H1 (cell line): ENCODE data around the gene AGBL5. TPM values are rescaled to one million over a fixed set of nuclear protein-coding genes. Genes with fewer than 3 reads are reported as not detected.

Experiments used
- CTCF ChIA-PET: fragments of 300-600 bp; sonication (Branson Sonifier 250); formaldehyde crosslinking; loops from one replicate; lab custom pipeline; 2021; ENCODE audit not compliant: partially characterized antibody; lab: Charles Lee
- POLR2A ChIA-PET: fragments of 300-600 bp; sonication (Branson Sonifier 250); formaldehyde crosslinking; loops from one replicate; lab custom pipeline; 2021; ENCODE audit warnings: inconsistent platforms; ENCODE audit not compliant: partially characterized antibody; lab: Charles Lee
- DNase-seq, 2 experiments: peaks; one replicate each; pipeline versions ENCODE4 v3.0.0 to v3.0.0-alpha.2; 2010 to 2022; ENCODE audit warnings: low spot score in 2 of 2, low read depth in 1 of 2, mixed read lengths in 1 of 2
- FAIRE-seq: peaks from 2 replicates; lab custom pipeline; 2011; peaks lifted over from hg19 to GRCh38; lab: Jason Lieb, UNC
- H2AFZ ChIP-seq: 2 replicates; pipeline ENCODE4 v1.8.1; 2012; ENCODE audit warnings: low read length, inconsistent platforms
- H2AK5ac ChIP-seq: 2 replicates; pipeline ENCODE4 v1.6.1; 2013; ENCODE audit warnings: low read depth, low read length
- H2BK120ac ChIP-seq: replicated peaks from 2 replicates; pipeline ENCODE3; 2013; ENCODE audit warnings: low read depth, low read length, inconsistent platforms
- H2BK12ac ChIP-seq: 2 replicates; pipeline ENCODE4 v1.6.1; 2013; ENCODE audit warnings: low read depth, low read length
- H2BK15ac ChIP-seq: 2 replicates; pipeline ENCODE4 v1.6.1; 2013; ENCODE audit warnings: low read length
- H2BK20ac ChIP-seq: 2 replicates; pipeline ENCODE4 v1.6.1; 2013; ENCODE audit warnings: low read length
- H2BK5ac ChIP-seq: 2 replicates; pipeline ENCODE4 v1.6.1; 2013; ENCODE audit warnings: low read depth, low read length
- H3K14ac ChIP-seq: 2 replicates; pipeline ENCODE4 v1.6.1; 2013; ENCODE audit warnings: inconsistent platforms; ENCODE audit not compliant: insufficient read length
- H3K18ac ChIP-seq: 2 replicates; pipeline ENCODE4 v1.6.1; 2013; ENCODE audit warnings: low read length; ENCODE audit errors: extremely low read depth
- H3K23ac ChIP-seq: 2 replicates; pipeline ENCODE4 v1.6.1; 2013; ENCODE audit warnings: inconsistent platforms; ENCODE audit not compliant: insufficient read length
- H3K23me2 ChIP-seq: 2 replicates; pipeline ENCODE4 v1.6.1; 2013; ENCODE audit warnings: low read depth, low read length
- H3K27ac ChIP-seq: 2 replicates; pipeline ENCODE4 v1.6.1; 2011; ENCODE audit warnings: low read depth, low read length, inconsistent platforms
- H3K27me3 ChIP-seq, 4 experiments: replicated peaks in 1 of 4; 1 replicate in 1 of 4; 2 replicates in 3 of 4; pipeline versions ENCODE4 v1.6.1 to v1.8.1; 2011 to 2013; ENCODE audit warnings: low read length in 3 of 4, mild to moderate bottlenecking in 3 of 4, inconsistent platforms in 2 of 4, mixed read lengths in 2 of 4, moderate library complexity in 1 of 4; ENCODE audit not compliant: control insufficient read depth in 3 of 4, insufficient read depth in 3 of 4; ENCODE audit errors: extremely low read depth in 1 of 4
- H3K36me3 ChIP-seq, 4 experiments: 2 replicates each; pipeline versions ENCODE4 v1.6.1 to v1.8.1; 2011 to 2013; ENCODE audit warnings: mild to moderate bottlenecking in 4 of 4, low read length in 3 of 4, moderate library complexity in 2 of 4, control low read depth in 1 of 4, inconsistent platforms in 1 of 4; ENCODE audit not compliant: insufficient read depth in 4 of 4, control insufficient read depth in 2 of 4
- H3K4ac ChIP-seq: replicated peaks from 2 replicates; pipeline ENCODE3; 2013; ENCODE audit warnings: low read length, low read depth, mixed read lengths, inconsistent platforms; ENCODE audit not compliant: insufficient read length
- H3K4me1 ChIP-seq, 4 experiments: replicated peaks in 1 of 4; 1 replicate in 1 of 4; 2 replicates in 3 of 4; pipeline versions ENCODE4 v1.6.1 to v1.8.1; 2011 to 2013; ENCODE audit warnings: low read length in 3 of 4, inconsistent platforms in 2 of 4, mixed read lengths in 1 of 4; ENCODE audit not compliant: insufficient read depth in 4 of 4, control insufficient read depth in 3 of 4
- H3K4me2 ChIP-seq, 2 experiments: 2 replicates each; pipeline versions ENCODE4 v1.6.1 to v1.8.1; 2011 to 2013; ENCODE audit warnings: low read depth in 2 of 2, low read length in 2 of 2, control low read depth in 1 of 2, inconsistent platforms in 1 of 2, mild to moderate bottlenecking in 1 of 2; ENCODE audit not compliant: insufficient read depth in 1 of 2
- H3K4me3 ChIP-seq, 4 experiments: fragments of 200-600, 300-600 bp in 1 of 4; sonication (generic), shearing (Covaris generic), sonication (Bioruptor Twin) in 1 of 4; 2 replicates each; pipeline versions ENCODE4 v1.5.1 to v1.8.1; 2011 to 2016; ENCODE audit warnings: low read length in 4 of 4, low read depth in 3 of 4, control low read depth in 2 of 4, inconsistent platforms in 2 of 4, mild to moderate bottlenecking in 2 of 4, mixed read lengths in 1 of 4, moderate library complexity in 1 of 4; ENCODE audit not compliant: insufficient read depth in 2 of 4; ENCODE audit errors: extremely low read depth in 1 of 4
- H3K56ac ChIP-seq: replicated peaks from 2 replicates; pipeline ENCODE3; 2013; ENCODE audit warnings: low read depth, mild to moderate bottlenecking, mixed read lengths, low read length, inconsistent platforms; ENCODE audit not compliant: insufficient read length
- H3K79me1 ChIP-seq: 2 replicates; pipeline ENCODE4 v1.6.1; 2013; ENCODE audit warnings: low read depth, low read length, control low read depth
- H3K79me2 ChIP-seq, 2 experiments: 2 replicates each; pipeline versions ENCODE4 v1.6.1 to v1.8.1; 2012 to 2013; ENCODE audit warnings: low read length in 2 of 2, mild to moderate bottlenecking in 2 of 2, inconsistent platforms in 1 of 2; ENCODE audit not compliant: insufficient read depth in 2 of 2, control insufficient read depth in 1 of 2
- H3K9ac ChIP-seq, 4 experiments: replicated peaks in 1 of 4; 1 replicate in 1 of 4; 2 replicates in 3 of 4; pipeline versions ENCODE4 v1.6.1 to v1.8.1; 2011 to 2013; ENCODE audit warnings: low read depth in 3 of 4, low read length in 3 of 4, control low read depth in 2 of 4, mild to moderate bottlenecking in 2 of 4, moderate library complexity in 2 of 4, inconsistent platforms in 1 of 4; ENCODE audit errors: extremely low read depth in 1 of 4
- H3K9me3 ChIP-seq, 2 experiments: 2 replicates each; pipeline versions ENCODE4 v1.6.1 to v1.8.1; 2012 to 2013; ENCODE audit warnings: mild to moderate bottlenecking in 2 of 2, moderate library complexity in 2 of 2, control low read depth in 1 of 2, inconsistent platforms in 1 of 2, low read depth in 1 of 2, low read length in 1 of 2, mixed read lengths in 1 of 2; ENCODE audit not compliant: insufficient read depth in 2 of 2
- H4K20me1 ChIP-seq, 2 experiments: replicated peaks in 1 of 2; 2 replicates each; pipeline versions ENCODE3 to v1.8.1; 2011 to 2013; ENCODE audit warnings: inconsistent platforms in 2 of 2, low read length in 2 of 2, mild to moderate bottlenecking in 1 of 2; ENCODE audit not compliant: insufficient read depth in 2 of 2, control insufficient read depth in 1 of 2
- H4K5ac ChIP-seq: 2 replicates; pipeline ENCODE4 v1.6.1; 2013; ENCODE audit warnings: low read length, low read depth, mixed read lengths, inconsistent platforms; ENCODE audit not compliant: insufficient read length
- H4K8ac ChIP-seq: 2 replicates; pipeline ENCODE4 v1.8.0; 2013; ENCODE audit warnings: mild to moderate bottlenecking, moderate library complexity, low read length, inconsistent platforms; ENCODE audit not compliant: insufficient read depth; ENCODE audit errors: extremely low read depth
- H4K91ac ChIP-seq: replicated peaks from 2 replicates; pipeline ENCODE3; 2013; ENCODE audit warnings: low read length, mixed read lengths, inconsistent platforms; ENCODE audit not compliant: insufficient read length
- ATF2 ChIP-seq: IDR thresholded peaks from 2 replicates; pipeline ENCODE4 v1.6.1; 2012; ENCODE audit warnings: low read length, inconsistent platforms
- CEBPB ChIP-seq: IDR thresholded peaks from 2 replicates; pipeline ENCODE4 v1.6.1; 2012; ENCODE audit warnings: low read depth, low read length
- CHD1 ChIP-seq: IDR thresholded peaks from 2 replicates; pipeline ENCODE4 v1.6.1; 2012; ENCODE audit warnings: low read depth, low read length, improper control_type of control experiment
- EGR1 ChIP-seq: IDR thresholded peaks from 2 replicates; pipeline ENCODE4 v1.6.1; 2011; ENCODE audit warnings: low read depth, low read length, borderline replicate concordance
- EP300 ChIP-seq, 2 experiments: IDR thresholded peaks; 1 replicate in 1 of 2; 2 replicates in 1 of 2; pipeline ENCODE4 v1.6.1; 2011 to 2012; ENCODE audit warnings: low read depth in 2 of 2, low read length in 2 of 2, mild to moderate bottlenecking in 2 of 2, borderline replicate concordance in 1 of 2, inconsistent platforms in 1 of 2, moderate library complexity in 1 of 2
- GABPA ChIP-seq: IDR thresholded peaks from 2 replicates; pipeline ENCODE4 v1.6.1; 2011; ENCODE audit warnings: mild to moderate bottlenecking, low read length, moderate library complexity, borderline replicate concordance; ENCODE audit not compliant: insufficient read depth
- GTF2F1 ChIP-seq: IDR thresholded peaks from 2 replicates; pipeline ENCODE4 v1.6.1; 2012; ENCODE audit warnings: low read depth, low read length, improper control_type of control experiment, borderline replicate concordance
- HDAC2 ChIP-seq, 2 experiments: fragments of 300-600 bp in 1 of 2; sonication (generic) in 1 of 2; IDR thresholded peaks; 2 replicates each; pipeline ENCODE4 v1.6.1; 2011 to 2012; ENCODE audit warnings: low read depth in 2 of 2, low read length in 2 of 2, mild to moderate bottlenecking in 2 of 2, moderate library complexity in 2 of 2, borderline replicate concordance in 1 of 2, inconsistent platforms in 1 of 2
- JUND ChIP-seq: IDR thresholded peaks from 2 replicates; pipeline ENCODE4 v1.6.1; 2011; ENCODE audit warnings: mild to moderate bottlenecking, improper control_type of control experiment, low read length
- POU5F1 ChIP-seq: IDR thresholded peaks from 2 replicates; pipeline ENCODE4 v1.6.1; 2011; ENCODE audit warnings: low read depth, mild to moderate bottlenecking, low read length, moderate library complexity
- RNF2 ChIP-seq: fragments of 200-900, 300-1000 bp; sonication (generic); IDR thresholded peaks from 2 replicates; pipeline ENCODE4 v1.7.1; 2016; ENCODE audit warnings: borderline replicate concordance, low read depth, mild to moderate bottlenecking, antibody characterized with exemption, low read length; ENCODE audit not compliant: poor library complexity, severe bottlenecking; ENCODE audit errors: missing control alignments
- SIN3A ChIP-seq, 2 experiments: IDR thresholded peaks in 1 of 2; conservative IDR thresholded peaks in 1 of 2; 2 replicates each; pipeline ENCODE4 v1.6.1; 2011 to 2012; ENCODE audit warnings: low read length in 2 of 2, improper control_type of control experiment in 1 of 2, low read depth in 1 of 2, mild to moderate bottlenecking in 1 of 2
- polyA plus RNA-seq, 7 experiments: library from polyadenylated mRNA; depleted of rRNA in 3 of 7; stranded (reverse) in 5 of 7; unstranded in 2 of 7; fragments of >200 nt in 5 of 7; fragments of 200-250 nt in 2 of 7; gene quantifications; 1 replicate in 5 of 7; 2 replicates in 1 of 7; 4 replicates in 1 of 7; pipeline versions ENCODE4 v1.2.1 to v1.2.3, GENCODE V29; 2011 to 2013; ENCODE audit warnings: missing spikeins in 2 of 7, mixed read lengths in 2 of 7
- total RNA-seq: library from RNA; stranded (reverse); fragmentation: NEBNext Ultra II Directional; extraction: Animal tissue kit (Norgen Biotek cat#: 25700); gene quantifications from 2 replicates; pipeline ENCODE4 v1.2.1, GENCODE V29; 2021

AGBL5 gene
- total and polyA plus RNA-seq, 2 of the 8 experiments (the other 6 are each of a cell fraction or from before 2014, with no cell fraction given), result 45.4 to 62.0 TPM

GRCh38 chr2:27009083-27009482 lies 42.4 kb upstream of the AGBL5 start:
- no peak overlapping the region for H3K4me2 ChIP-seq
- H3K27ac ChIP-seq, result no peak overlapping the region
- no peak overlapping the region for H2BK12ac ChIP-seq
- no peak overlapping the region for H3K4ac ChIP-seq
- H3K27me3 ChIP-seq, result no peaks in the 10 kb centered on the region
- no peak overlapping the region for H3K4me3 ChIP-seq
- POLR2A ChIA-PET, result interaction anchor here (1.0 to 1.7 kb wide), 2 partner anchors 38 to 39 kb away, joined by 3 to 6 read pairs; partner anchors contain the start of gene MAPRE3
- H3K14ac ChIP-seq, result no peak overlapping the region
- no peak overlapping the region for H3K56ac ChIP-seq
- H3K4me1 ChIP-seq, result no peaks in the 10 kb centered on the region
- H3K9ac ChIP-seq, result no peak overlapping the region
- H3K9me3 ChIP-seq, result peaks cover 15 to 16% of the 10 kb centered on the region in 2 experiments
- CTCF ChIA-PET, result interaction anchor here (0.6 to 12.3 kb wide), 9 partner anchors 8 to 779 kb away, joined by 3 to 416 read pairs (median 5); partner anchors contain the start of gene MAPRE3
- H4K20me1 ChIP-seq, result no peaks in the 10 kb centered on the region
- DNase-seq (no peak), FAIRE-seq (no peak)
- H3K23me2 ChIP-seq, result no peaks in the 10 kb centered on the region
- H3K18ac ChIP-seq, result no peak overlapping the region
- no peak overlapping the region for H4K91ac ChIP-seq
- no peak overlapping the region for H2BK15ac ChIP-seq
- no peaks in the 10 kb centered on the region for H3K79me1 ChIP-seq
- H4K5ac ChIP-seq, result no peak overlapping the region
- no peak overlapping the region for H2BK120ac ChIP-seq
- H3K23ac ChIP-seq, result no peak overlapping the region
- H3K36me3 ChIP-seq, result 0 out of 8 replicates have a peak, but pooled peaks cover 0 to 3% (median 0%) of the 10 kb centered on the region in 4 experiments
- no peaks in the 10 kb centered on the region for H3K79me2 ChIP-seq
- no peak overlapping the region for H2BK20ac ChIP-seq
- no peak overlapping the region for H4K8ac ChIP-seq
- no peak overlapping the region for H2AFZ ChIP-seq
- no peak overlapping the region for H2AK5ac ChIP-seq
- H2BK5ac ChIP-seq, result no peak overlapping the region
- TF ChIP-seq EGR1, result no peak
- no peak for TF ChIP-seq ATF2
- TF ChIP-seq POU5F1, result no peak
- TF ChIP-seq CHD1, result no peak
- no peak for TF ChIP-seq SIN3A (conservative IDR thresholded peaks at IDR 0.05 in 1 of 2, IDR thresholded peaks at IDR 0.05 in 1 of 2; ENCODE audit: low read depth in 1 of 2, low read length in 2 of 2)
- no peak for TF ChIP-seq JUND
- TF ChIP-seq HDAC2 (IDR thresholded peaks at IDR 0.05; ENCODE audit: borderline replicate concordance in 1 of 2, low read depth in 2 of 2, low read length in 2 of 2), result no peak
- TF ChIP-seq EP300 (IDR thresholded peaks at IDR 0.05; ENCODE audit: borderline replicate concordance in 1 of 2, low read depth in 2 of 2, low read length in 2 of 2), result no peak
- TF ChIP-seq RNF2, result no peak
- TF ChIP-seq GTF2F1, result no peak
- TF ChIP-seq CEBPB, result no peak
- TF ChIP-seq GABPA, result no peak
